C4-2B (cell line): ENCODE results near the gene LRRC4C.

ENCODE experiments used
- H3K27ac ChIP-seq: fragments of 450-650 bp; 2 replicates; pipeline ENCODE4 v1.5.1; 2017
- ZFX ChIP-seq: fragments of 450-650 bp; IDR thresholded peaks from 2 replicates; pipeline ENCODE4 v1.6.1; 2017
- TF ChIP-seq, protein P1 (sequence below): fragments of 450-650 bp; conservative IDR thresholded peaks from 2 replicates; pipeline ENCODE4 v1.5.1; 2017; ENCODE audit warnings: mild to moderate bottlenecking

LRRC4C gene

DNA sequence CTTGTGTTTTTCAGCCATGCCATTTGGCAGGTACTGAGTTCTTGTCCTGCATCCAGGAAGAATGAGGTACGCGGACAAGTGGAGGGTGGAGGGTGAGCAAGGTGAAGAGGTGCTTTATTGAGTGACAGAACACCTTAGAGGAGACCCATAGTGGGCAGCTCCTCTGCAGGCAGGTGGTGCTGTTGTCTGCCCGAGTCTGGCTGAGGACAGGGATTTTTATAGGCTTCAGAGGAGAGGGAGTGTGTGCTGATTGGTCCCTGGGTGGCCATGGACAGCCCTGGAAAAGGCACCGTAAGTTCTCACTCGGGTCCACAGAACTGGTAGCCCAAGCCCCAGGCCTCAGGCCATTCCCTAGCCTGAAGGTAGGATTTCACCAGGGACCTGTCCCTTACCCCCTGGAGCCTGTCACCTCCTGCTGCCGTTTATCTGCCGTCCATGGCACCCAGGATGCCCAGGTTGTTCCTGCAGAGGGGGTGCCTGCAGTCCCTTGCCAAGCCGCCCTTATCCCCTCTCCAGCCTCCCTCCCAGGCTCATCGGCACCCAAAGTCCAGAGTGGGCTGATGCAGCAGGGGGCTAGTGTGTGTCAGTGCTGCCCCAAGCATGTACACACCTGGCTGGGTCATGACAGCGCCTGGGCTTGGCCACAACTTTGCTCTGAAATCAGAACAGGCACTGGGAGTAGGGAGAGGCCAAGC is 213.6 kb downstream of the LRRC4C start:
- peak overlapping the region; percentile 32 for H3K27ac ChIP-seq

DNA sequence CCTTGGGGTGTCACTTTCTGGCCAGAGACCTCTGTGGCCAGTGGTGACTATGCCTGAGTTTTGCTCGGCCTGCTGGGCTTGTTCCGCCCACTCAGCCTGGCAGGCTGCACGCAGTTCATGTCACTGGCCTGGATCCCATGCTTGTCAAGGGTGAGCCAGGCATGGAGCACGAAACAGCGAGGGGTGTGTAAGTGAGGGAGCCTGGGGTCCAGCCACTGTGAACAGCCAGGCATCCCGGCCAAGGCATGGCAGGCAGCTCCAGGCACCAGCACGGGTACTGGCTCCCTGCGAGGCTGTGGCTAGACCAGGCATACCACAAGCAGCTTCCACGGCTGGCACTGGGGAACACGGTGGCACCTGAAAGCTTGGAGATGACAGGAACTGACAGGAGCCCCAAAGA is 214.3 kb downstream of the LRRC4C start:
- H3K27ac ChIP-seq, result peak overlapping the region; percentile 32
- TF ChIP-seq ZFX, result no peak
- TF ChIP-seq, protein P1, sequence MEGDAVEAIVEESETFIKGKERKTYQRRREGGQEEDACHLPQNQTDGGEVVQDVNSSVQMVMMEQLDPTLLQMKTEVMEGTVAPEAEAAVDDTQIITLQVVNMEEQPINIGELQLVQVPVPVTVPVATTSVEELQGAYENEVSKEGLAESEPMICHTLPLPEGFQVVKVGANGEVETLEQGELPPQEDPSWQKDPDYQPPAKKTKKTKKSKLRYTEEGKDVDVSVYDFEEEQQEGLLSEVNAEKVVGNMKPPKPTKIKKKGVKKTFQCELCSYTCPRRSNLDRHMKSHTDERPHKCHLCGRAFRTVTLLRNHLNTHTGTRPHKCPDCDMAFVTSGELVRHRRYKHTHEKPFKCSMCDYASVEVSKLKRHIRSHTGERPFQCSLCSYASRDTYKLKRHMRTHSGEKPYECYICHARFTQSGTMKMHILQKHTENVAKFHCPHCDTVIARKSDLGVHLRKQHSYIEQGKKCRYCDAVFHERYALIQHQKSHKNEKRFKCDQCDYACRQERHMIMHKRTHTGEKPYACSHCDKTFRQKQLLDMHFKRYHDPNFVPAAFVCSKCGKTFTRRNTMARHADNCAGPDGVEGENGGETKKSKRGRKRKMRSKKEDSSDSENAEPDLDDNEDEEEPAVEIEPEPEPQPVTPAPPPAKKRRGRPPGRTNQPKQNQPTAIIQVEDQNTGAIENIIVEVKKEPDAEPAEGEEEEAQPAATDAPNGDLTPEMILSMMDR, result no peak

More for the DNA sequence above, 213.6 kb downstream of the LRRC4C start:
- TF ChIP-seq, protein P1, result no peak
- TF ChIP-seq ZFX, result no peak

DNA sequence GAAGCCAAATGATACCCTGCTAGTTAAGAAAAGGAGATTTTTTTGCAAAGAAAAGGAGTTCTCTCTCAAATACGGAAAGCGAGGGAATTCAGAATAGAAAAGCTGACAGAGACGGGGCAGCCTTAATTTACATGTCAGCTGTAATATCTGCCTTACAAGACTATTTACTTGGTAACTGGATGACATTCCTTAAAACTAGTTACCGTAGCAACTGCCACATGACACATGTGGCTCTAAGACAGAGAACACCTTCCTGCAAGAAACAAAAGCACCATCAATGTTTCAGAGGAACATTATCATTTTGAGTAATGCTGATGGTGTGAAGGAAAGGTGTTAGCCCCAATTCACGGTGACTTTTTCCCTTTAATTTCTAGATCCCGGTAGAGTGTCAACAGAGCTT is 222.1 kb downstream of the LRRC4C start:
- TF ChIP-seq, protein P1, result no peak
- no peak for TF ChIP-seq ZFX

DNA sequence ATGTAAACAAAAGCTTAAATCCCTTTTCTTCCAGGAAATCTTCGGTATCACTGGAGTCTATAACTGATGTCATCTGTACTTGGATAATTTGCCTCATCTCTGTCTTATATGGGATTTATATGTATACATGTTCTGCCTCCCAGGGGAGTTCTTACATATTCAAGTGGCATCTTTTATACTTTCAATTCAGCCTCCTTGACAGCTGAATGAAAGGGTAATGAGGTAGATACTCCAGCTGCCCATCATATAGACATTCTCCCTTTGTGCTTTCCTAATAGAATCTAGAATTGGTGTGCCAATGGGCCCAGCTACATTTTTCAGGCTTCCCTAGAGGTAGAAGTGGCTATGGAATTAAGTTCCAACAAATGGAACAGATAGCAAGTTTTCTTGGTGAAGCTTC is 223.8 kb downstream of the LRRC4C start:
- H3K27ac ChIP-seq, result no peak overlapping the region
- TF ChIP-seq, protein P1, result no peak
- no peak for TF ChIP-seq ZFX

More for the DNA sequence above, 222.1 kb downstream of the LRRC4C start:
- no peak overlapping the region for H3K27ac ChIP-seq

DNA sequence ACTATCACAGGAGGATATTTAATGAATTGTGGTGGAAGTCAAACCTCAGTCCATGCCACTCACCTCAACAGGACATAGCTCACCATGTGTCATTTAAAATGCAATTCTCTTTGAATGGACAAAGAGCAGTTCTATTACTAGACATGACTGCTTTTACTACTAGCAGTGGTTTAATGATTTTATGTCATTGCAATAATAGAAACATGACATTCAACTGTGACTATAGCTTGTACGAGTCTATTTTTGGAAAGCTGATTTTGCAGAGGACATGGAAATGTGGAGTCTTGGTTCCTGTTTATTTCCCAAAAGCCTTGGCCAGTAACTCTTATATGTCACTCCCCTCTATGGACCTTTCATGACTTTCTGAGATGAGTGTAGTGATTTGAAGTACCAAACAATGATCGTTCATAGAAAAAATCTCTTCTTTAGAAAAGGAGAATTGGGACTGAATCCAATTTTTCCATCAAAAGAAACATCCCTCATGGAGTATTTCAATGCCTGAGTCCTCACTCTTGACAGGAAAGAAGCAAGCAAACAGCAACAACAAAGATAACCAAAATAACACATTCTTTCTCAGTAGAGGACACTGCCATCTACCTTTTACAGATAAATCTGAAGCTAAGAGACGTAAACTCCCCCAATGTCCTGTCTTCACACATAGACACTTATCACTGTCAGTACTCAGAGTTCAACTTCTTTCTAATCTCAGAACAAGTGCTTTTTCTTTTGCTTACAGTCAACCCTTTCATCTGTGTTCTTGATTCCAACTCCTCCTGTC is 233.4 kb downstream of the LRRC4C start:
- no peak for TF ChIP-seq ZFX
- TF ChIP-seq, protein P1, result no peak
- H3K27ac ChIP-seq, result no peak overlapping the region

DNA sequence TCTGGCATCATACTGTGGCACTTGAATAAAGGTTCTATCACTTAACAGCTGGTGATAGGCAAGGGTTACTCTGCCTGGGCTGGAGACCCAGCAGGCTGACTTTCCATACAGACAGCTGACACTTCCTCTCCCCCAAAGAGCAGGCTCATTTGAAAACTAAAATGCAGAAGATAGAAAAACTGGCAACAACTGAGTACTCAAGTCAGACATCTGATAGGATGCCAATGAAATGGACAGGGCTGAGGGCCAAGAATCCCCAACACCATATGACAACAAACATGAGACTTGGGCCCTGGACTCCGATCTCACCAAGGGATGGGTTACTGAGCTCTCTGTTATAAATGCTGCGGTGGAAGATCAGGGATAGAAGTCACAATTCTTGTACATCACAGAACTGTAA is 237.2 kb downstream of the LRRC4C start:
- TF ChIP-seq, protein P1, result no peak
- no peak for TF ChIP-seq ZFX
- no peak overlapping the region for H3K27ac ChIP-seq

DNA sequence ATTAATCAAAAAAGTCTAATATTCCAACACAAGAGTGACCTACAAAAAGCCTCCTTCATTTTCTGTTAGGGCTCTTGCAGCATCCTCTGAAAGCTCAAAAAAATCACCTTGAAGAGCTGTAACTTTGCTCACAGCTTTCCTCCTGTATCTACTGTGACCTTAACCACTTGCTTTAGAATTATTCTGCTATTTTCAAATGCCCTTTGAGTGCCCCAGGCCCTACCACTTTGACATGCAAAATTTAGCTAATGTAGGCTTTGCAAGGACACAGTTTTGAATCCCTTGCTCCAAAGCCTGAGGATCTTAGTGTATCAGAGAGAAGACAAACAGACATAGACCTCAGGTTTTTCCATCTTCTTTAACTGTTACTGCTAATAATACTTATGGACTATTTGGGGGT is 253.1 kb downstream of the LRRC4C start:
- TF ChIP-seq ZFX, result no peak
- TF ChIP-seq, protein P1, result no peak
- no peak overlapping the region for H3K27ac ChIP-seq
